Right lobe of liver (tissue), 4 donors: ENCODE data around the gene SLC25A53.

ENCODE experiments used
- CTCF ChIP-seq, 4 donors: fragments of 200-600 bp in 3 of 4; fragments of 450-650 bp in 1 of 4; IDR thresholded peaks; one replicate each; pipeline versions ENCODE4 v1.5.1 to v1.8.0; 2016 to 2022; ENCODE audit warnings: antibody characterized with exemption in 4 of 4, mild to moderate bottlenecking in 2 of 4
- POLR2A ChIP-seq: fragments of 450-650 bp; IDR thresholded peaks from one replicate; pipeline ENCODE4 v1.6.1; 2017; ENCODE audit warnings: antibody characterized with exemption, mild to moderate bottlenecking
- donor health status: DM: no; HTN: no; CAD: no.
- donor health status: DM: no; HTN: no; CAD: no.
- donor health status: DM: no; HTN: yes; CAD: no.

GRCh38 chrX:104187931-104188330 lies 31.1 kb upstream of the SLC25A53 start:
- TF ChIP-seq CTCF (IDR thresholded peaks at IDR 0.05) (no peak), POLR2A (no peak)
